ENCODE results near the gene MRPL11.

GRCh38 chr11:66408488-66409214 is 30.0 kb downstream of the MRPL11 start:
- peak; percentile 99 to 100 for TF ChIP-seq CTCF (conservative IDR thresholded peaks at IDR 0.05; ENCODE audit: low read depth in 2 of 2)
- no peak for TF ChIP-seq EZH2 (IDR thresholded peaks at IDR 0.05; ENCODE audit: low read depth, unreplicated experiment)
- TF ChIP-seq NANOG (IDR thresholded peaks at IDR 0.05; ENCODE audit: borderline replicate concordance) = peak; percentile 18; the same call in 1 of the 2 replicates
- TF ChIP-seq POLR2AphosphoS5 (IDR thresholded peaks at IDR 0.05; ENCODE audit: low read depth) = no peak
- peak; percentile 49 for TF ChIP-seq REST (IDR thresholded peaks at IDR 0.05; ENCODE audit: unreplicated experiment)
- TF ChIP-seq JUNB (IDR thresholded peaks at IDR 0.05; ENCODE audit: unreplicated experiment) = no peak

All from GM23338 (cell line).